Panc1 (cell line): ENCODE data around the gene LRIG2.

Source experiments
- POLR2AphosphoS5 ChIP-seq: IDR thresholded peaks from 2 replicates; pipeline ENCODE4 v1.6.1; 2012; ENCODE audit warnings: mild to moderate bottlenecking, low read depth, low read length, moderate library complexity
- SIN3A ChIP-seq: IDR thresholded peaks from 2 replicates; pipeline ENCODE4 v1.6.1; 2012; ENCODE audit warnings: low read depth, mild to moderate bottlenecking, low read length, moderate library complexity, borderline replicate concordance; ENCODE audit not compliant: insufficient read depth
- TCF7L2 ChIP-seq: IDR thresholded peaks from 2 replicates; pipeline ENCODE4 v1.6.1; 2011; ENCODE audit warnings: mild to moderate bottlenecking, low read depth, low read length, inconsistent platforms
- TF ChIP-seq, protein P1 (sequence below), 2 experiments: IDR thresholded peaks; 2 replicates each; pipeline ENCODE4 v1.6.1; 2011 to 2012; ENCODE audit warnings: low read depth in 2 of 2, control low read depth in 1 of 2, low read length in 1 of 2, mild to moderate bottlenecking in 1 of 2, moderate library complexity in 1 of 2; ENCODE audit not compliant: insufficient read depth in 1 of 2
- TF ChIP-seq, protein P2 (sequence below): fragments of 450-650 bp; IDR thresholded peaks from 2 replicates; pipeline ENCODE4 v1.5.1; 2017; ENCODE audit warnings: mild to moderate bottlenecking

DNA sequence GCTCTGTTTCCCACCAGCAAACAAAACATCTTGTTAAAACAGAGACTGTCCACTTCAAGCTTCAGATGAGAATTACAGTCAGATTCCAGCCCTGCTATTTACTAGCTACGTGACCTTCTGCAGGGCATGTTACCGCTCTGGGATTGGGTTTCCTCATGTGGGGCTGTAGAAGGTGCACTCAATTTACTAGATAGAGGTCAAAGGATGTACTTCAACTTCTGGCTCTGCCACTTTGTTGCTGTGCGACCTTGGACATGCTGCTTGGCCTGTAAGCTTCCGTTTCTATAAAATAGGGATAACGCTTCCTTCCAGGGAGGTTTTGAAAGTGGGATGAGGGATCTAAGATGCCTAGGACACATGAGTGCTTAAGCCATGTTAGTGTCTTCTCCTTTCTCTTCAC is 46.0 kb upstream of the LRIG2 start:
- TF ChIP-seq, protein P1, sequence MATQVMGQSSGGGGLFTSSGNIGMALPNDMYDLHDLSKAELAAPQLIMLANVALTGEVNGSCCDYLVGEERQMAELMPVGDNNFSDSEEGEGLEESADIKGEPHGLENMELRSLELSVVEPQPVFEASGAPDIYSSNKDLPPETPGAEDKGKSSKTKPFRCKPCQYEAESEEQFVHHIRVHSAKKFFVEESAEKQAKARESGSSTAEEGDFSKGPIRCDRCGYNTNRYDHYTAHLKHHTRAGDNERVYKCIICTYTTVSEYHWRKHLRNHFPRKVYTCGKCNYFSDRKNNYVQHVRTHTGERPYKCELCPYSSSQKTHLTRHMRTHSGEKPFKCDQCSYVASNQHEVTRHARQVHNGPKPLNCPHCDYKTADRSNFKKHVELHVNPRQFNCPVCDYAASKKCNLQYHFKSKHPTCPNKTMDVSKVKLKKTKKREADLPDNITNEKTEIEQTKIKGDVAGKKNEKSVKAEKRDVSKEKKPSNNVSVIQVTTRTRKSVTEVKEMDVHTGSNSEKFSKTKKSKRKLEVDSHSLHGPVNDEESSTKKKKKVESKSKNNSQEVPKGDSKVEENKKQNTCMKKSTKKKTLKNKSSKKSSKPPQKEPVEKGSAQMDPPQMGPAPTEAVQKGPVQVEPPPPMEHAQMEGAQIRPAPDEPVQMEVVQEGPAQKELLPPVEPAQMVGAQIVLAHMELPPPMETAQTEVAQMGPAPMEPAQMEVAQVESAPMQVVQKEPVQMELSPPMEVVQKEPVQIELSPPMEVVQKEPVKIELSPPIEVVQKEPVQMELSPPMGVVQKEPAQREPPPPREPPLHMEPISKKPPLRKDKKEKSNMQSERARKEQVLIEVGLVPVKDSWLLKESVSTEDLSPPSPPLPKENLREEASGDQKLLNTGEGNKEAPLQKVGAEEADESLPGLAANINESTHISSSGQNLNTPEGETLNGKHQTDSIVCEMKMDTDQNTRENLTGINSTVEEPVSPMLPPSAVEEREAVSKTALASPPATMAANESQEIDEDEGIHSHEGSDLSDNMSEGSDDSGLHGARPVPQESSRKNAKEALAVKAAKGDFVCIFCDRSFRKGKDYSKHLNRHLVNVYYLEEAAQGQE (IDR thresholded peaks at IDR 0.05; ENCODE audit: insufficient read depth in 1 of 2, low read depth in 2 of 2, low read length in 1 of 2): no peak
- TF ChIP-seq, protein P2, sequence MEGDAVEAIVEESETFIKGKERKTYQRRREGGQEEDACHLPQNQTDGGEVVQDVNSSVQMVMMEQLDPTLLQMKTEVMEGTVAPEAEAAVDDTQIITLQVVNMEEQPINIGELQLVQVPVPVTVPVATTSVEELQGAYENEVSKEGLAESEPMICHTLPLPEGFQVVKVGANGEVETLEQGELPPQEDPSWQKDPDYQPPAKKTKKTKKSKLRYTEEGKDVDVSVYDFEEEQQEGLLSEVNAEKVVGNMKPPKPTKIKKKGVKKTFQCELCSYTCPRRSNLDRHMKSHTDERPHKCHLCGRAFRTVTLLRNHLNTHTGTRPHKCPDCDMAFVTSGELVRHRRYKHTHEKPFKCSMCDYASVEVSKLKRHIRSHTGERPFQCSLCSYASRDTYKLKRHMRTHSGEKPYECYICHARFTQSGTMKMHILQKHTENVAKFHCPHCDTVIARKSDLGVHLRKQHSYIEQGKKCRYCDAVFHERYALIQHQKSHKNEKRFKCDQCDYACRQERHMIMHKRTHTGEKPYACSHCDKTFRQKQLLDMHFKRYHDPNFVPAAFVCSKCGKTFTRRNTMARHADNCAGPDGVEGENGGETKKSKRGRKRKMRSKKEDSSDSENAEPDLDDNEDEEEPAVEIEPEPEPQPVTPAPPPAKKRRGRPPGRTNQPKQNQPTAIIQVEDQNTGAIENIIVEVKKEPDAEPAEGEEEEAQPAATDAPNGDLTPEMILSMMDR: no peak
- no peak for TF ChIP-seq POLR2AphosphoS5
- no peak for TF ChIP-seq SIN3A
- TF ChIP-seq TCF7L2: no peak
